AG10803 (cell line): ENCODE results near the gene DERA.

ENCODE experiments used
- DNase-seq: peaks from one replicate; pipeline ENCODE4 v3.0.0; 2010; ENCODE audit warnings: low read depth
- H3K4me3 ChIP-seq: 2 replicates; pipeline ENCODE4 v1.5.1; 2011; ENCODE audit warnings: mild to moderate bottlenecking, low read length, control low read depth
- TF ChIP-seq, protein P1 (sequence below): conservative IDR thresholded peaks from 2 replicates; pipeline ENCODE4 v1.5.1; 2011; ENCODE audit warnings: mild to moderate bottlenecking, low read length, control low read depth, inconsistent platforms

The DERA gene

GRCh38 chr12:15931590-15932053, 20.5 kb downstream of the DERA start:
- no peak overlapping the region for H3K4me3 ChIP-seq
- DNase-seq, result peak; percentile 18
- TF ChIP-seq, protein P1, sequence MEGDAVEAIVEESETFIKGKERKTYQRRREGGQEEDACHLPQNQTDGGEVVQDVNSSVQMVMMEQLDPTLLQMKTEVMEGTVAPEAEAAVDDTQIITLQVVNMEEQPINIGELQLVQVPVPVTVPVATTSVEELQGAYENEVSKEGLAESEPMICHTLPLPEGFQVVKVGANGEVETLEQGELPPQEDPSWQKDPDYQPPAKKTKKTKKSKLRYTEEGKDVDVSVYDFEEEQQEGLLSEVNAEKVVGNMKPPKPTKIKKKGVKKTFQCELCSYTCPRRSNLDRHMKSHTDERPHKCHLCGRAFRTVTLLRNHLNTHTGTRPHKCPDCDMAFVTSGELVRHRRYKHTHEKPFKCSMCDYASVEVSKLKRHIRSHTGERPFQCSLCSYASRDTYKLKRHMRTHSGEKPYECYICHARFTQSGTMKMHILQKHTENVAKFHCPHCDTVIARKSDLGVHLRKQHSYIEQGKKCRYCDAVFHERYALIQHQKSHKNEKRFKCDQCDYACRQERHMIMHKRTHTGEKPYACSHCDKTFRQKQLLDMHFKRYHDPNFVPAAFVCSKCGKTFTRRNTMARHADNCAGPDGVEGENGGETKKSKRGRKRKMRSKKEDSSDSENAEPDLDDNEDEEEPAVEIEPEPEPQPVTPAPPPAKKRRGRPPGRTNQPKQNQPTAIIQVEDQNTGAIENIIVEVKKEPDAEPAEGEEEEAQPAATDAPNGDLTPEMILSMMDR, result no peak; the same call in 1 of the 2 replicates

DNA sequence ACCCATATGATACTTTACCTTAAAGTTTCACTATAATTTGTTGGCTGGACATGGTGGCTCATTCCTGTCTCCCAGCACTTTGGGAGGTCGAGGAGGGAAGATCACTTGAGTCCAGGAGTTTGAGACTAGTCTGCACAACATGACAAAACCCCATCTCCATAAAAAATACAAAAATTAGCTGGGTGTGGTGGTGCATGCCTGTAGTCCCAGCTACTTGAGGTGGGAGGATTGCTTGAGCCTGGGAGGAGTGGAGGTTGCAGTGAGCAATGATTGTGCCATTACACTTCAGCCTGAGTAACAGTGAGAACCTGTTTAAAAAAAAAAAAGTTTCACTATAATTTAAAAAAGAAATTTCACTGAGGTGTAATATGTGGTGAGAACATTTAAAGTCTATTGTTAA, 21.2 kb downstream of the DERA start:
- DNase-seq, result no peak
- TF ChIP-seq, protein P1, result no peak
- H3K4me3 ChIP-seq, result no peak overlapping the region

DNA sequence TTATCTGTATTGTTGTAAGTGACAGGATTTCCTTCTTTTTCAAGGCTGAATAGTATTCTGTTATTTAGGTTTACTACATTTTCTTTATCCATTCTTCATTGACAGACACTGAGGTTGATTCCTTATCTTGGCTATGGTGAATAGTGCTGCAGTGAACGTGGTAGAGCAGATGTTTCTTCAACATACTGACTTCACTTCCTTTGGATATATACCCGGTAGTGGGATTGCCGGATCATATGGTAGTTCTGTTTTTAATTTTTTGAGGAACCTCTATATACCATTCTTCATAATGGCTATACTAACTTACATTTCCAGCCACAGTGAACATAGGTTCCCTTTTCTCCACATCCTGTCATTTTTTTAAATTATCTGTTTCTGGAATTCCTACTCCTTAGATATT, 21.8 kb downstream of the DERA start:
- DNase-seq, result no peak
- TF ChIP-seq, protein P1, result no peak
- no peak overlapping the region for H3K4me3 ChIP-seq

GRCh38 chr12:15933751-15934150, 22.6 kb downstream of the DERA start:
- peak; percentile 35 for DNase-seq
- TF ChIP-seq, protein P1, result no peak
- H3K4me3 ChIP-seq, result no peak overlapping the region

DNA sequence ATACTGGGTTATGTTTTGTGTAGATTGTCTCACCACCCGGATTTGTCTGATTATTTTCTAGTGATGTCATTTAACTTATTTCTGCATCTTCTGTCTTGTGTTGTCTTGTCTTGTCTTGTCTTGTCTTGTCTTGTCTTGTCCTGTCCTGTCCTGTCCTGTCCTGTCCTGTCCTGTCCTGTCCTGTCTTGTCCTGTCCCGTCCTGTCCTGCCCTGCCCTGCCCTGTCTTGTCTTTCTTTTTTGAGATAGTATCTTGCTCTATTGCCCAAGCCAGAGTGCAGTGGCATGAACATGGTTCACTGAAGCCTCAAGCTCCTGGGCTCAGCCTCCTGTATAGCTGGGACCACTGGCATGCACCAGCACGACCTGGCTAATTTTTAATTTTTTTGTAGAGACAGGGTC, 25.6 kb downstream of the DERA start:
- DNase-seq, result no peak
- TF ChIP-seq, protein P1, result no peak
- no peak overlapping the region for H3K4me3 ChIP-seq

GRCh38 chr12:15937902-15938301, 26.8 kb downstream of the DERA start:
- TF ChIP-seq, protein P1, result no peak
- DNase-seq, result no peak
- no peak overlapping the region for H3K4me3 ChIP-seq

GRCh38 chr12:15939111-15939510, 28.0 kb downstream of the DERA start:
- no peak overlapping the region for H3K4me3 ChIP-seq
- TF ChIP-seq, protein P1, result no peak
- DNase-seq, result no peak
